H54 (cell line): ENCODE data around the gene ZDHHC13.
"Not testable (repeated sequence)": the region's sequence is repeated elsewhere in the genome, so short reads cannot be mapped to it uniquely, and the experiment has no call there.

Source experiments
- DNase-seq: peaks from one replicate; pipeline ENCODE4 v3.0.0; 2011; ENCODE audit warnings: low spot score, mixed read lengths; ENCODE audit not compliant: insufficient read length
- FAIRE-seq: peaks from 3 replicates; lab custom pipeline; 2011; peaks lifted over from hg19 to GRCh38; lab: Jason Lieb, UNC
- POLR2A ChIP-seq: IDR thresholded peaks from 2 replicates; pipeline ENCODE4 v1.6.1; 2011; ENCODE audit warnings: low read depth, mild to moderate bottlenecking, low read length

ZDHHC13 gene

GRCh38 chr11:19116276-19116970 is 545 bp upstream of the ZDHHC13 start:
- FAIRE-seq (no peak), DNase-seq (no peak)
- TF ChIP-seq POLR2A, result no peak

- TF ChIP-seq POLR2A, result no peak
- DNase-seq (no peak), FAIRE-seq (no peak)
These were observed 761 bp downstream of the ZDHHC13 start for GRCh38 chr11:19117760-19118097.

DNA sequence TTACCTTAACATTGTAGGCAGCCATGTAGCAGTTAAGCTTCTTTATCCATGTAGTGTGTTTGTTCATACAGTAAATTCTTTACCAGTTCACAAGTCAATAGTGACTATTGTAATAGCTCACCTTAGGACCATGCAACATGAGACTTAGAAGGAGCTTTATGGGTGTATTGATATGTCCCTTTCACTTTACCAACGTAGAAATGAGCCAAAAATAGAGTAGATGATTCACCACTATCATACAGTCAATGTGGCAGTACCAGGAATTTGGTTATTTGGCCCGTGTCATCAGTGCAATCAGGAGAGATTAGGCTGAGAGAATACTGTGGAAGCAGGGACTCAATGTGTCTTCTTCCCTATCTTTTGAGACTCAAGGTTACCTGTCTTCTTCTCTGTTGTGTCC is 4.7 kb downstream of the ZDHHC13 start:
- FAIRE-seq (no peak), DNase-seq (no peak)
- TF ChIP-seq POLR2A, result no peak

DNA sequence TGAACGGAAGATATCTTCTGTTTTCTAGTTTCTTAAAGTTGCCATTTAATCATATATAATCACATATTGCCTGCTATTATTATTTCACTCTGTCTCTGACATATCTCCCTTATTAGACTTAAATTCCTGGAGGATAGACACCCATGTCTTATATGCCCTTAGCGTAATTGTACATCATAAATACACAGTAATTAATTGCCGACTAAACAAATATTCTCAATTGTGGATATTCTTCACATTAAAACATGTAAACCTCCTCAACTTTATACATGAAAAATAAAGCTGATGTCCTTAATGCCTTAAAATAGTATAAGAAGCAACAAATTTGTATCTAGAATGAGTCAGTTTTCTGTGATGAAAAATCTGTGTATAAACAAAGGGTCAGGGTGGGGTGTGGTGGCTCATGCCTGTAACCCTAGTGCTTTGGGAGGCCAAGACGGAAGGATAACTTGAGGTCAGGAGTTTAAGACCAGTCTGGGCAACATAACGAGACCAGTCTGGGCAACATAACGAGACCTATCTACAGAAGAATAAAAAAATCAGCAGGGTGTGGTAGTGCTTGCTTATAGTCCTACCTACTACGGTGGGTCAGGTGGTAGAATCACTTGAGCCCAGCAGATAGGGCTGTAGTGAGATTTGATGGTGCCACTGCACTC is 6.1 kb downstream of the ZDHHC13 start:
- no peak for DNase-seq
- no peak for FAIRE-seq
- no peak for TF ChIP-seq POLR2A

DNA sequence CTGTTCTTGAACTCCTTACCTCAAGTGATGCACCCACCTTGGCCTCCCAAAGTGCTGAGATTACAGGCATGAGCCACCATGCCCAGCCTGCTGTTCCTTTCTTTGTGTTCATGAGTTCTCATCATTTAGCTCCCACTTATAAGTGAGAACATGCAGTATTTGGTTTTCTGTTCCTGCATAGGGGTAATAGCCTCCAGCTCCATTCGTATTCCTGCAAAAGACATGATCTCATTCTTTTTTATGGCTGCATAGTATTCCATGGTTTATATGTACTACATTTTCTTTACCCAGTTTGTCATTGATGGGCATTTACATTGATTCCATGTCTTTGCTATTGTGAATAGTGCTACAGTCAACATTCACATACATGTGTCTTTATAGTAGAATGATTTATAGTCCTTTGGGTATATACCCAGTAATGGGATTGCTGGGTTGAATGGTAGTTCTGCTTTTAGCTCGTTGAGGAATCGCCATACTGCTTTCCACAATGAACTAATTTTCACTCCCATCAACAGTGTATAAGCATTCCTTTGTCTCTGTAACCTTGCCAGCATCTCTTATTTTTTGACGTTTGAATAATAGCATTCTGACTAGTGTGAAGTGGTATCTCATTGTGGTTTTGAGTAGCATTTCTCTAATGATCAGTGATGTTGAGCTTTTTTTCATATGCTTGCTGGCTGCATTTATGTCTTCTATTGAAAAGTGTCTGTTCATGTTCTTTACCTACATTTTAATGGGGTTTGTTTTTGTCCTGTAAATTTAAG is 9.8 kb downstream of the ZDHHC13 start:
- DNase-seq, FAIRE-seq: not testable (repeated sequence)

DNA sequence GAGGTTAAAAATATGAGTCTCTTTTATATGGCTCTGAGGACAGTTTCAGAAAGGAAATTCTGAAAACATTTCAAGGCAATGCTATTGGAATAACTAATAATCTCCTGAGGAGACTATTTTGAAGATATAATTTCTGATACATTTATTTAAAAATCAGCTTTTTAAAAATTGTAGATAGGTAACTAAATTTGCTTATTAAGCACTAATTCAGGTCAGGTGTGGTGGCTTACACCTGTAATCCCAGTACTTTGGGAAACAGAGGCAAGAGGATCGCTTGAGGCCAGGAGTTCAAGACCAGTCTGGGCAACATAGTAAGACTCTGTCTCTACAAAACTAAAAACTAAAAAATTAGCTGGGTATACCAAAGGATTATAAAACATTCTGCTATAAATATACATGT is 17.0 kb downstream of the ZDHHC13 start:
- no peak for TF ChIP-seq POLR2A
- FAIRE-seq (no peak), DNase-seq (no peak)

DNA sequence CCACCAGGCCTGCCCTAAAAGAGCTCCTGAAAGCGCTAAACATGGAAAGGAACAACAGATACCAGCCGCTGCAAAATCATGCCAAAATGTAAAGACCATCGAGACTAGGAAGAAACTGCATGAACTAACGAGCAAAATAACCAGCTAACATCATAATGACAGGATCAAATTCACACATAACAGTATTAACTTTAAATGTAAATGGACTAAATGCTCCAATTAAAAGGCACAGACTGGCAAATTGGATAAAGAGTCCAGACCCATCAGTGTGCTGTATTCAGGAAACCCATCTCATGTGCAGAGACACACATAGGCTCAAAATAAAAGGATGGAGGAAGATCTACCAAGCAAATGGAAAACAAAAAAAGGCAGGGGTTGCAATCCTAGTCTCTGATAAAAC is 19.9 kb downstream of the ZDHHC13 start:
- FAIRE-seq, DNase-seq: not testable (repeated sequence)

GRCh38 chr11:19145319-19145718 is 28.4 kb downstream of the ZDHHC13 start:
- DNase-seq (no peak), FAIRE-seq (no peak)
- TF ChIP-seq POLR2A, result no peak

GRCh38 chr11:19156892-19157291 is 39.9 kb downstream of the ZDHHC13 start:
- FAIRE-seq (no peak), DNase-seq (no peak)
- no peak for TF ChIP-seq POLR2A

GRCh38 chr11:19160847-19161246 is 43.9 kb downstream of the ZDHHC13 start:
- no peak for DNase-seq
- TF ChIP-seq POLR2A, result no peak
- no peak for FAIRE-seq

DNA sequence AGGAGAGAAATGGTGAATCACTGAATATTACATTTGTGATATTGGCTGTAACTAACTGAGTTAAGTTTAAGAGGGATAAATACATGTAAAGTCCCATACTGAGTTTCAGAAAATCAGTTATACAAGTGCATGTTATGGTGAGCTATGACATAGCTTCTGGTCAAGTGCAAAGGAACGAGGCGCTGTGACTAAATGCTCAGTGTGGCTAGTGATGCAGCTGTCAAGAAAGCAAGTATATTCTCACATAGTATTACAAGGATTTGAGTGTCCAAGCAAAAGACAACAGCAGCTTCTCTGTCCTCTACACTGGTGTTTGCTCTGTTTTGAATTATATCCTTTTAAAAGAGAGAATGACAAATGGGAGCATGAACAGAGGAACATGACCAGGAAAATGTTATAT is 44.7 kb downstream of the ZDHHC13 start:
- no peak for DNase-seq
- FAIRE-seq, result peak; percentile 15
- no peak for TF ChIP-seq POLR2A

DNA sequence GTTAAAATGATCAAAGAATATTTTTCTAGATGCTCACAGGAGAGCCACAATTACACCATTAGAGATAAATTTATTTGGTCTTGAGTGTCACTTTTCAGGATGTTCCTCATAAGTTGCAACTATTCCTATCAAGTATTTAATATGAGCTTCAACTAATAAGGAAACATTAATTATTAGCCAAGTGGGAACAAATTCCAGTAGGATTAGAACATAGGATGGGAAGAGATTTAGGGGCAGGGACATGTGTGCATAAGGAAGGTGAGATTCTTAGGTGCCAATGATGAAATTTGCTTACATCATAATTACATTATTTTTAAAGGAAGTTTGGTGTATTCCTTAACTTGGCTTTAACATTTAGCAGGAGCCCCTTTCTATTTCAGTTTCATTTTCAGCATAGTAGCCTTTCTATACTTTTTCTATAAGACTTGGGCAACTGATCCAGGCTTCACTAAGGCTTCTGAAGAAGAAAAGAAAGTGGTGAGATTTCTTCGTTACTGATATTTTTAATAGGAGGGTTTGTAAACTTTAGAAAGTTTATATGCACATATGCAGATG is 46.1 kb downstream of the ZDHHC13 start:
- no peak for TF ChIP-seq POLR2A
- FAIRE-seq (no peak), DNase-seq (no peak)

- FAIRE-seq (no peak), DNase-seq (no peak)
- no peak for TF ChIP-seq POLR2A
These were observed 46.6 kb downstream of the ZDHHC13 start for GRCh38 chr11:19163617-19164016.

GRCh38 chr11:19164230-19164855 is 47.4 kb downstream of the ZDHHC13 start:
- TF ChIP-seq POLR2A, result no peak
- FAIRE-seq (no peak), DNase-seq (no peak)

- no peak for FAIRE-seq
- no peak for DNase-seq
- no peak for TF ChIP-seq POLR2A
These were observed 47.9 kb downstream of the ZDHHC13 start for GRCh38 chr11:19164881-19165280.
